HG02588 (cell line): ENCODE data around the gene TMEM256.
"Not testable (repeated sequence)": the region's sequence is repeated elsewhere in the genome, so short reads cannot be mapped to it uniquely, and the experiment has no call there.

Experiments
- ATAC-seq: cut with Tn5 transposase; IDR thresholded peaks from one replicate; pipeline ENCODE4 v1.9.1; 2021; ENCODE audit warnings: mild to moderate bottlenecking, moderate library complexity; ENCODE audit not compliant: unreplicated experiment

TMEM256 gene

DNA sequence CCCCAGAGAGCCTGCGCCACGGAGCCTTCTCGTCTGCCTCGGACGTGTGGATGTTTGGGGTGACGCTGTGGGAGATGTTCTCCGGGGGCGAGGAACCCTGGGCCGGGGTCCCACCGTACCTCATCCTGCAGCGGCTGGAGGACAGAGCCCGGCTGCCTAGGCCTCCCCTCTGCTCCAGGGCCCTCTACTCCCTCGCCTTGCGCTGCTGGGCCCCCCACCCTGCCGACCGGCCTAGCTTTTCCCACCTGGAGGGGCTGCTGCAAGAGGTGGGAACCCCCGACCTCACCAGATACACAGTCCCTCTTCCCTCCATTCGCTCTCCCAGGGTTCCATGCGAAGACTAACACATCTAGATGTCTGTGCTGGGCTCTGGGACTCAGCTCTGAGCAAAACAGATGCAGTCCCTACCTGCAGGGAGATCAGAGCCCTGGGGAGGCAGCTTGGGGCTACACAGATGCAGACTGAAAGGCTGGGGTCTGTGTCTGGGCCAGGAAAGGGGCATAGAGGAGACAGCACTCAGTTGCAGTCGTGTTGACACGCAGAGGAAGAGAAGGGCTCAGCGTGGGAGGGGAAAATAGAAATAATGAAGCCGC is 19.3 kb downstream of the TMEM256 start:
- no peak for ATAC-seq

DNA sequence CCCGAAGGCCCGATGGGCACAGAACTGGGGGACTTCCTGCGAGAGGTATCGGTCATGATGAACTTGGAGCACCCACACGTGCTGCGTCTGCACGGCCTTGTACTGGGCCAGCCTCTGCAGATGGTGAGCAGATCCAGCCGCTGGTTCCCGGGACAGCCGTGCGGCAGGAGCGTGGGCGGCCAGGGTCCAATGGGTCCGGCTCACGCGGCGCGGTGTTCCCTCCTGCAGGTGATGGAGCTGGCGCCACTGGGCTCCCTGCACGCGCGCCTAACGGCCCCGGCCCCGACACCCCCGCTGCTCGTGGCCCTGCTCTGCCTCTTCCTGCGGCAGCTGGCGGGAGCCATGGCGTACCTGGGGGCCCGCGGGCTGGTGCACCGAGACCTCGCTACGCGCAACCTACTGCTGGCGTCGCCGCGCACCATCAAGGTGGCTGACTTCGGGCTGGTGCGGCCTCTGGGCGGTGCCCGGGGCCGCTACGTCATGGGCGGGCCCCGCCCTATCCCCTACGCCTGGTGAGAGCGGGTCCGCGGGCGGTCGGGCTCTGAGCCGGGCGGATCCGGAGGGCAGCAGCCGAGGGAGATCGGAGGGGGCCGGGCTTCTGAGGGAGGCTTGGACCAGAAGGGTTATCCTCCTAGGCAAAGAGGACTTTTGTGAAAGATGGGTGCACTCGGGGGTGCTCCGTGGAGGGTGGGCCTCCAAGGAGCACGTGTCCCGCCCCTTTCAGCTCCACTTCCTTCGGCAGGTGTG is 20.0 kb downstream of the TMEM256 start:
- peak; percentile 72 for ATAC-seq

DNA sequence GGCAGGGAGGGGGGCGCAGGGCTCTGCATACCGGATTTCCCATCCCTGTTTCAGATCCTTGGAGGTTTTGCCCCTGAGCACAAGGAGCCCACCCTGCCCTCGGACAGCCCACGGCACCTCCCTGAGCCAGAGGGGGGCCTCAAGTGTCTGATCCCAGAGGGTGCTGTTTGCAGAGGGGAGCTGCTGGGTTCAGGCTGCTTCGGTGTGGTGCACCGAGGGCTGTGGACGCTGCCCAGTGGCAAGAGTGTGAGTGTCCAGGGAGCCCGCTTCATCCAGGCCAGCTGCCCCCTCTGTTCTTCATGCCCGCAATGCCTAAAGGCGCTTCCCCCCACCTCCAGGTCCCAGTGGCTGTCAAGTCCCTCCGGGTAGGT is 20.5 kb downstream of the TMEM256 start:
- ATAC-seq = no peak

GRCh38 chr17:7382901-7383300 is 21.0 kb downstream of the TMEM256 start:
- no peak for ATAC-seq

DNA sequence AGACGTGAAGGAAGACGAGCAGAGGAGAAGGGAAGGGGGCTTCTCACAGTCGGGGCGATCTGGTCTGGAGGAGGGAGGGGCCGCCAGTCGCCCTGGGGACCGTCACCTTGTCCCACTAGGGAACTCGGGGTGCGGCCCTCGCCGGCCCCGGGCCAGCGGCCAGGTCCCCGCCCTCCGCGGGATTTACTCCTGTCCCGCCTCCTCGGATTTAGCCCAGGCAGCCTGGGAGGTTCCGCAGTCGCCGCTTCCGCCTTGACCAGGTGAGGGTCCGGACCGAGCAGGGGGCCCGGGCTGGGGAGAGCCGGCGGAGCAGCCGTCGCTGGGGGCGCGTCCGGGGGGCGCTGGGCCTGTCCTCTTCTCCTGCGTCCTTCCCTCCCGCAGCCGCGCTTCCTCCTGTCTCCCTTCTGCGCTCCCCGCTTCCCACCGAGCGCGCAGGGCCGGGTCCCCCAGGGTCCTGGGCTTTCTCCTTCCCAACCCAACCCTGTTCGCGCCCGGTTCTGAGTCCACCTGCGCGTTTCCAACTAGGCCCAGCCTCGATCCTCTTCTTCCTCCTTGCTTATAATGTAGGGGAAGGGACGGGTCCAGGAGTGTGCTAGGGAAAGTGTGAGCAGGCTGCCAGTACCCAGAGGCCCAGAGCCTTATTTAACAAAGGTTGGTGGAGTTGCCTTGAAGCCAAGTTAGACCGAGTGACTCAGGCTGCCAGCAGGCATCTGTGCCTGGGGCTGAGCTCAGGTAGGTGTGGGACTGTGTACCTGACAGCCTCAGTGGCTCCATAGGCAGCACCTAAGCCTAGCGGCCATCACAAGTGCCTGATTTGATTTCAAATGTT is 22.8 kb downstream of the TMEM256 start, which contains the start of gene TNK1:
Gene TNK1, plus strand, starts transcription at position 235 of the 829 bp plus-strand sequence. CDS start 1,838 bp downstream, outside the sequence.
- no peak for ATAC-seq

GRCh38 chr17:7380321-7380720 is 23.6 kb downstream of the TMEM256 start:
- no peak for ATAC-seq

- no peak for ATAC-seq
Observed at GRCh38 chr17:7379134-7379533, 24.8 kb downstream of the TMEM256 start.

- no peak for ATAC-seq
Observed at GRCh38 chr17:7374353-7374752, 29.5 kb downstream of the TMEM256 start.

DNA sequence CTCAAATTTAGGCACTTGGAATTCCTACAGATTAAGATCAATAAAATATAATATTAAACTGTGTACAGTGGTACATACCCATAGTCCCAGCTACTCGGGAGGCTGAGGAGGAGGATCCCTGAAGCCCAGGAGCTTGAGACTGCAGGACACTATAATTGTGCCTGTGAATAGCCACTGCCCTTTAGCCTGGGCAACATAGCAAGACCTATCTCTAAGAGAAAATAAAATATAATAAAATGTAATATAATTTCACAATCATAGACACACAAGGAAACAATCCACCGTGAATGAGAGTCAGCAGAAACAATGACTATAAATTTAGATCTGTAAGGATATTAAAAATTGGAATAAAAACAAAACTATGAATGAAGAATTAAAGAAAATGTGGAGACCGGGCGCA is 33.0 kb downstream of the TMEM256 start:
- no peak for ATAC-seq

DNA sequence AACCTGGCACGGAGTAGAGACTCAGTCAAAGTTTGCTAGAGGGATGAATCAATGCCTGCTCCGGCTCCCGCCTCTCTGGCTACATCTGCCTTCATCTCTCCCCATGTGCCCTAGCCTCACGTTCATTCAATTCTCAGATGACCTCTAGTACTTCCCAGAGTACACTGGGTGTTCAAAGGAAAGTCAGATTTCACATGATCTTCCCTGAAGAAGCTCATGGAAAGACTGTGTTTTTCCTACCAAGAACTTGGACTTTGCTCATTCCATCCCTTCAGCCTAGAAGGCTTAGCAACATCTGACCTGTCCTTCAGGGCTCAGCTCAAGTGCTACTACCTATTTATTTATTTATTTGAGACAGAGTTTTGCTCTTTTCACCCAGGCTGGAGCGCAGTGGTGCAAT is 34.1 kb downstream of the TMEM256 start:
- ATAC-seq = no peak

DNA sequence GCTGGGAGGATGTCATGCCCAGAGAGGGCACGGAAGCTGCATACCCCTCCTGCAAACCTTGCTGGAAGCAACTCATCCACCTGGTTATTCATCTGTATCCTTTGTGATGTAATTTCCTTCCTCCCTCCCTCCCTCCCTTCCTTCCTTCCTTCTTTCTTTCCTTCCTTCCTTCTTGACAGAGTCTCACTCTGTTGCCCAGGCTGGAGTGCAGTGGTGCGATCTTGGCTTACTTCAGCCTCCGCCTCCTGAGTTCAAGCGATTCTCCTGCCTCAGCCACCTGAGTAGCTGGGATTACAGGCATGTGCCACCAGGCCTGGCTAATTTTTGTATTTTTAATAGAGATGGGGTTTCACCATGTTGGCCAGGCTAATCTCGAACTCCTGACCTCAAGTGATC is 35.3 kb downstream of the TMEM256 start:
- not testable (repeated sequence) for ATAC-seq

- no peak for ATAC-seq
Observed at GRCh38 chr17:7367918-7368598, 35.8 kb downstream of the TMEM256 start.

- ATAC-seq = no peak
Observed at GRCh38 chr17:7367083-7367482, 36.8 kb downstream of the TMEM256 start.

DNA sequence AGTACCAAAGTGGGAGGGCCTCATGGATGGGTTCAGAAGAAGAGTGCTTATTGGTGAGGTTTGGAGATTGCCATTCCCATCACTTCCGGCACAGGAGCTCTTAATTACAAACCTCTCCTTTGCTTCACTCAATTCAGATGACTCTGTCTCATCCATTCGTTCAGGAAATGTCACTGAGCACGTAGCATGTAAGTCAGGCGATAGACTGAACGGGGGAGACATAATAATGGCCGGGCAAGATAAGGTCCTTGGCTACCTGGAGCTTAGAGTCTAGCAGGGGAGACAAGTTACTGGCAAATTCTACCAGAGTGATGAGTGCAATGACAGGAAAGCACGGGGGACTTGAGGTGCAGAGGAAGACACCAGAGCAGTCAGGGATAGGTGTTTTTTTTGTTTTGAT is 37.9 kb downstream of the TMEM256 start:
- ATAC-seq = not testable (repeated sequence)

DNA sequence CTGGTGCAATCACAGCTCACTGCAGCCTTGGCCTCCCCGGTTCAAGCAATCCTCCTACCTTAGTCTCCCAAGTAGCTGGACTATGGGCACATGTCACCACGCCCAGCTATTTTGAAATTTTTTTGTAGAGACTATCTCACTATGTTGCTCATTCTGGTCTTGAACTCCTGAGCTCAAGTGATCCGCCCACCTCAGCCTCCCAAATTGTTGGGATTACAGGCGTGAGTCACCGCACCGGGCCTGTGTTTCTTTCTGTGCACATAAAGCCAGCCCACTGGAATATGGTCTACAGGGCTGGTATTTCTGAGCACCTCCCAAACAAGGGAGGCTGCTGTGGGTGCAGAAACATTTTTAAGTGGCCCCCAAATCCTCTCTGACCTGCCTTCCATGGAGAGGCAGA is 40.6 kb downstream of the TMEM256 start:
- ATAC-seq = no peak

GRCh38 chr17:7361906-7362305 is 42.0 kb downstream of the TMEM256 start:
- no peak for ATAC-seq

DNA sequence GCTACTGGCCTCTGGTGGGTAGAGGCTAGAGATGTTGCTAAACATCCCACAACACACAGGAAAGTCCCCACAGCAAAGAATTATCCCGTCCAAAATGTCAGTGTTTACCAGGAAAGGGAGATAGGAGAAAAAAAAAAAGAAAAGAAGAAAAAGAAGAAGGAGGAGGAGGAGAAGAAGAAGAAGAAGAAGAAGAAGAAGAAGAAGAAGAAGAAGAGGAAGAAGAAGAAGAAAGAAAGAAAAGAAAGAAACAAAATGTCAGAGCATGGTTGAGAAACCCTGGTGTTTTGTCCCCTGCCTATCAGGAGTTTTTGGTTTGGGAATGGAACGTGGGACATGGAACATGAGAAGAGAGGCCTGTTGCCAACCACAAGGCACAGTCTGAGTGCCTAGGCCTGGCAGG is 46.5 kb downstream of the TMEM256 start:
- ATAC-seq = no peak

GRCh38 chr17:7356756-7357155 is 47.1 kb downstream of the TMEM256 start:
- no peak for ATAC-seq

- no peak for ATAC-seq
Observed at GRCh38 chr17:7356072-7356549, 47.8 kb downstream of the TMEM256 start.

DNA sequence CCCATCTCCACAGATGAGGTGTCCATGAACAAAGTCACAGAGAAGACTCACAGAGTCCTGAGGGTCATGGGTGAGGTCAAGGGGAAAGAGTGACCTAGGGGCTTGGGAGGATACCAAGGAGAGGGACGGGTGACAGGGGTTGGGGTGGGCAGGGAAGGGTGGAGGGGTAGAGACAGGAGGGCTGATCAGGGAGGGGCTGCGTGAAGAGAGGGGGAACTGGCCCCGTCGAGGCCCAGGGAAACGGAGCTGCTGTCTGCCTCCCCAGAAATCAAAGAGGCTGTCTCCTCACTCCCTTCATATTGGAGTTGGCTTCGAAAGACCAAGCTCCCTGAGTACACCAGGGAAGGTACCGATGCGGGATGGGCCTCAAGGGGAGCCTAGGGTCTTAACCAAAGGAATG is 48.3 kb downstream of the TMEM256 start:
- no peak for ATAC-seq

DNA sequence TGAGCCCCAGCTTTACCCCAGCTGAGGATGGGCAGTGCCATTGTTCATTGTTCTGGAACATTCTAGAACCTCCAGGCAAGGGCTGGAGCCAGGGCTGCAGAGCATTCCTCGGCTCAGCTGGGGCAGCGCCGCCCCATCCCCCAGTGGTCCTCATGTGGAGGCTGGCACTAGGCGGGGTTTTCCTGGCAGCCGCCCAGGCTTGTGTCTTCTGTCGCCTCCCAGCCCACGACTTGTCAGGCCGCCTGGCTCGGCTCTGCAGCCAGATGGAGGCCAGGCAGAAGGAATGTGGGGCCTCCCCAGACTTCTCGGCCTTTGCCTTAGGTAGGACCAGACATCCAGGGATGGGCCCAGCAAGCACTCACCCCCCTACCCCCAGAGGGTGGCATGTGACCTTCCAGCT is 48.8 kb downstream of the TMEM256 start, which contains the start of gene TMEM95:
Gene TMEM95, plus strand, starts transcription at position 104 of the 400 bp plus-strand sequence. Its CDS starts 49 bp downstream, at position 153.
- ATAC-seq = no peak
